Measurements from ENCODE around the gene OR4D1.
A peak's percentile ranks its signal among the peaks of the same experiment; 100 is the strongest.
"Not testable (repeated sequence)": the region's sequence is repeated elsewhere in the genome, so short reads cannot be mapped to it uniquely, and the experiment has no call there.

The OR4D1 gene

DNA sequence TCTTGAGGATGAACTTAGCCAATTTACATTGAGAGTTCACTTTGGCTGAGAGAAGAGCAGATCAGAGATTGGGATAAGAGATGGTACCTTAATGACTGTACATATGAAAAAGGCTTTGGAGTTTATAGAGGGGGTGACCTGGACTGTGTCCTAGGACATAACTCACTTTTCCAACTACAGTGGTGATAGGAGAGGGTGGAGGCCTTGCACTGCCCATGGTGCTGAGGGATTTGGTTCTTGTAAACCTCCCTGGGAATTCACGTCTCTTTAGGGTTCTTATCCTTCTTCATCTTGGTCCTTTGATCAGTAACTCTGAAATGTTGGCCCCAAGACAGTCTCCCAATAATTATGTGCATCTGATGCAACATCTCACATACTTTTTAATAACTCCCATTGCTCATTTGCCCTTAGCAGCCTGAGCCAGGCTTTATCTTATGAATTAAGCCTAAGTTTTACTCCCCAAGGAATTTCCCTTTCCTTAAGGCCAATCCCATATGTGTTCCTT lies at the start of gene OR4D1:
Gene OR4D1, plus strand, starts transcription at position 455 of the 505 bp plus-strand sequence. CDS start 6,770 bp downstream, outside the sequence.
- DNase-seq, result no peak

DNA sequence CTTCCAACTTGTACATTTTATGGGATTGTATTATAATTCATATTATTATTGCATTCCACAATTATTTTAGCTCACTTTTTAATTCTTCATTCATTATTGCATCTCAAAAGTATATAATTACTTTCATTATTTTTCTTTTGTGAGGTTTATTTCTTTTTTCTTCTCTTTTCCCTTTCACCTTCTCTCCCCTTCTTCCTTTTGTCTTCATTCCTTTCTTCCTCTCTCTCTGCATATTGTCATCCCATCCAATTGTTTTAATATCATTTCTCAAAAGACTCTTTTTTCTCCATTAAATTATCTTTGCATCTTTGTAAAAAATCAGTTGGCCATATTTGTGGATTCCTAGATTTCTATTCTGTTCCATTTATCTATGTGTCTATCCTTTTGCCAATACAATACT lies 47.7 kb upstream of the OR4D1 start:
- DNase-seq, result no peak

DNA sequence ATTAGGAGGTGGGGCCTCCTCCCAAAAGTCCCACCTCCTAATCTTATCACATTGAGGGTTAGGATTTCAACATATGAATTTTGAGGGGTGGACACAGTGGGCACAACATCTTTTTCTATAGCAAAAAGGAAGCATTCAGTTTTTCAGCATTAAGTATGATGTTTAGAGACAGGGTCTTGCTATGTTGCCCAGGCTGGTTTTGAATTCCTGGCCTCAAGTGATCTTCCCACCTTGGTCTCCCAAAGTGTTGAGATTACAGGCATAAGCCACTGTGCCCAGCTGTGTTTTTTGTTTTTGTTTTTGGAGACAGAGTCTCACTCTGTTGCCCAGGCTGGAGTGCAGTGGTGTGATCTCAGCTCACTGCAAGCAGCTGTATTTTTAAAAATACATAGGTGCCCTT lies 46.3 kb upstream of the OR4D1 start:
- not testable (repeated sequence) for DNase-seq

DNA sequence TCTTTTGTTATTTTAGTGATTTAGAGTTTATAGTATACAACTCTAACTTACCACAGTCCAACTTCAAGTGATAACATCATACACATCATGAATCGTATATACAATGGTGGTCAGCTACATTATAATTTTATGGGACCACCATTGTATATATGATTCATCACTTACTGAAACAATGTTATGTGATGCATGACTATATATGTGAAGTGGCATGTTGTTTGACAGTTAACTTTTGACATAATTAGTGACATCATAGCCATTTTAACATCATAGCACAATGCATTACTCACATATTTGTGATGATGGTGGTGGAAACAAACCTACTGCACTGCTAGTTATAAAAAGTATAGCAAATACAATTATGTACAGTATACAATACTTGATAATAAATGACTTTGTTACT lies 43.1 kb upstream of the OR4D1 start:
- DNase-seq, result no peak

DNA sequence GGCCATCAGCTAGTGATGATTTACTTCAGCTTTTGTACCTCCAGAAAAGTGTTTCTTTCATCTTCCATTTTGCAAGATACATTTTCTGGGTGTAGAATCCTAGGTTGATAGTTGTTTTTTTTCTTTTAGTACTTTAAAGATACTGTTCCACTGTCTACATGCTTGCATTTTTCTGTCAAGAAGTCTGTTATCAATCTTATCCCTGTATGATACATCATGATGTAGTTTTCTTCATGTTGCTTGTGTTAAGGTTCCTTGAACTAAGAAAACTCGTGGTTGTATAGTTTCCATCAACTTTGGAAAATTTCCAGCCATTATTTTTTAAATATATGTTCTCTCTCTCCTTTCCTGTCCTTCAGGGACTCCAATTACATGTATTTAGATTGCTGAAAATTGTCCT lies 40.9 kb upstream of the OR4D1 start:
- DNase-seq, result no peak

DNA sequence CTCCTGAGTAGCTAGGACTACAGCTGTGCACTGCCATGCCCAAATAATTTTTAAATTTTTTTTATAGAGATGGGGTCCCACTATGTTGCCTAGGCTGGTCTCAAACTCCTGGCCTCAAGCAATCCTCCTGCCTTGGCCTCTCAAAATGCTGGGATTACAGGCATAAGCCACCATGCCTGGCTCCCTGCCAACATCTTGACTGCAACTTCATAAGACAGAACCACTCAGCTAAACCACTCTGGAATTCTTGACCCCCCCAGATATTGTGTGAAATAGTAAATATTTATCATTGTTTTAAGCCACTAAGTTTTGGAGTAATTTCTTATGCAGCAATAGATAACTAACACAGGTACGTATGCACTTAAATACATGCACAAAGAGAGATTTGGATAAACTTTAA lies 39.0 kb upstream of the OR4D1 start:
- no peak for DNase-seq

DNA sequence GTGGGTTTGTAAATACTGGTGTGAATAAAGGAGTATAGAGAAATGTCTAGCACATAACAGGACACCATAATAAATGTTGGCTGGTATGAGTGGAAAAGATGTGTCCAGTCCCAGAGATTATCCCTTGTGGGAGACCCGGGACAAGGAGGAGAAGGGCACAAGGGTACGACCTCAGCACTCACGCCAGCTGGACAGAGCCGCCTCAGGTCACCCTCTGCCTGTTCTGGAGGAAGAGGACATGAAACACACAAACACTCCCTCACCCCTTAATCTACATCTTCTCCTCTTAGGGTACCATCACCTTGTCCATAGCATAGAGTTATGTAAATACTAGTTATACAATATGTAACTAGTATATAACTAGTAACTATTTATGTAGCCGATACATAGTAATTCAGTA lies 38.2 kb upstream of the OR4D1 start:
- DNase-seq, result no peak

DNA sequence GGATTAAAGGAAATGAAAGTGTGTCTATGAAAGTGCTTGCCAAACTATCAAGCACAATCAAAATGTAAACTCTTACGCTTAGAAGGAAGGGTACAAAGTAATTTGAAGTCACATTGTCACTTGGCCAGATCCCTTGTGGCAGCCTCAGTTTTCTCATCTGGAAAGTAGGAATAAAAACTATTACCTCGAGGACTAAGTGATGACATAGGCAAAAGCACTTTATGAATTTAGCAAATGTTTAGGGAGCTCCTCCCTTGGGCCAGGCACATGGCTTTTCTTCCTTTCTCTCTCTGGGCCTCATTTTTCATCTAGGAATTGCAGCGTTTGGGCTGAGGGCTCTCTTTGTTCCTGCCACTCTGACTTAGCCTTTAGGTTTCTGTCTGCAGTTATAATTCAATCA lies 36.5 kb upstream of the OR4D1 start:
- DNase-seq, result no peak

DNA sequence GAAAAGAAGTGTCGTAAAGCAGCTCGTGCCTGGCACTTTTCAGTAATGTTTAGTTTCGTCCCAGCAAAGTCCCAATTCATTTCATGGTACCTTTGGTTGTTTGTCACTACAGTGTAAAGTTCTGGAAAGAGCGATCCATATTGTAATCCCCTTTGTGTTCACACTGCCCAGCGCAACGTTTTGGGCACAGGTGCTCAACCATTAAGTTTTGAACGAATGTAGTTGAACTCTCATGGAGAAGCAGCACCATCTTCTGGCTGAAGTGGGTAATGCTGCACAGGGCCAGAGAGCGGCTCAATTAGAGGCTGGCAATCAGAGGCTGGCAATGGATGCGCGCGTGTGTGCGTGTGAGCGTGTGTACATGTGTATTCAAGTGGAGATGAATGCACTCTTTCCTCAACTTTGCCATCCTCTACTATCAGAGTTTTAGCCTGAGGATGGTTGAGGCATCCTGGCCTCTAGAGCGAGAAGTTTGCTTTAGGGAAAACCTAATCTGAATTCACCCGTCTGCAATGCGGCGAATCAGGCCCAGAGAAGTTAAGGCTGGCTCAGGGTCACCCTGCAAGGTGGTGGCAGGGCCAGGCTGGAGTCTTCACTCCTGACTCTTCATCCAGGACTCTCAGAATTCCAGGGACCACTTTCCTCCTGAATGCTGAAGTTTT lies 35.1 kb upstream of the OR4D1 start:
- peak; percentile 58 to 87 (median 68) for DNase-seq

DNA sequence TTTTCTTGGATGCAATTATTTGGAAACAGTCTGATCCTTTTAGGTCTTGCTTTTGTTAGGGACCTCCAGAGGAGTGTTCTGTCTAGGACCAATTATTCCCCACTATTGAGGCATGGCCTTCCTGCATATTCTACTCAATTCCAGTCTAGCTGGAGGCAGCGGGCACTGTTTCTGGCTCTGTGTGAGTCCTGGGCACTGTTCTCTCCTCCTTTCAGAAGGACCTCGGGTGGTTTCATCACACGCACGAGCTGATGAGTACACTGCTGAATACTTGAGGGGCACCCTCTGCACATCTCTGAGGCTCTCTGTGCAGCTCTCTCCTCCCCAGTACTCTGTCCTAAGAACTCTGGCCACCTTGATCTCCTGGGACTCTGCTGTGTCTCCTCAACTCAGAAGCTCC lies 34.2 kb upstream of the OR4D1 start:
- no peak for DNase-seq

DNA sequence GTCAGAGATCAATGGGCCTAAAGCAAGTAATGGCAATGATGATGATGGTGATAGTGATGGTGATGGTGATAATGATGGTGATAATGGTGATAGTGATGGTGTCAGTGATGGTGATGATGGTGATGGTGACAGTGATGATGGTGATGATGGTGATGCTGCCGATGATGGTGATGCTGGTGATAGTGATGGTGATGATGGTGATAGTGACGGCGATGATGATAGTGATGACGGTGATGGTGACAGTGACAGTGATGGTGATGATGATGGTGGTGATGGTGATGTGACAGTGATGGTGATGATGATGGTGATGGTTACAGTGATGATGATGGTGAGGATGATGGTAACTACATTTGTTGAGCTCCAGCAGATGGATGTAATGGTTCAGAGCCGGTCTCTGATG lies 30.8 kb upstream of the OR4D1 start:
- DNase-seq, result no peak

DNA sequence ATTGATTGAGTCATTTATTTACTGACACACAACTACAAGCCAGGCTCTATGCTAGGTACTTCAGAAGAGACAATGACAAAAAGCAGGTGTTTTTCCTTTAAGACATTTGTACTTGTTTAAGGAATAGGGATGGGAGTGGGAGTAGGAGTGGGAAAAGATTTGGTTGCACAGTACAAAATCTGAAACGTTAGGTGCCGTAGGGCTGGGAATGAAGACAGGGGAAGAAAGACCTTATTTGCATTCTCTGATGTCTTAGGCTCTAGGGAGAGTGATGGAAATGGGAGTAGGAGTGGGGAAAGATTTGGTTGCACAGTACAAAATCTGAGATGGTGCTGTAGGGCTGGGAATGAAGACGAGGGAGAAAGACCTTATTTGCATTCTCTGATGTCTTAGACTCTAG lies 28.7 kb upstream of the OR4D1 start:
- DNase-seq, result no peak

DNA sequence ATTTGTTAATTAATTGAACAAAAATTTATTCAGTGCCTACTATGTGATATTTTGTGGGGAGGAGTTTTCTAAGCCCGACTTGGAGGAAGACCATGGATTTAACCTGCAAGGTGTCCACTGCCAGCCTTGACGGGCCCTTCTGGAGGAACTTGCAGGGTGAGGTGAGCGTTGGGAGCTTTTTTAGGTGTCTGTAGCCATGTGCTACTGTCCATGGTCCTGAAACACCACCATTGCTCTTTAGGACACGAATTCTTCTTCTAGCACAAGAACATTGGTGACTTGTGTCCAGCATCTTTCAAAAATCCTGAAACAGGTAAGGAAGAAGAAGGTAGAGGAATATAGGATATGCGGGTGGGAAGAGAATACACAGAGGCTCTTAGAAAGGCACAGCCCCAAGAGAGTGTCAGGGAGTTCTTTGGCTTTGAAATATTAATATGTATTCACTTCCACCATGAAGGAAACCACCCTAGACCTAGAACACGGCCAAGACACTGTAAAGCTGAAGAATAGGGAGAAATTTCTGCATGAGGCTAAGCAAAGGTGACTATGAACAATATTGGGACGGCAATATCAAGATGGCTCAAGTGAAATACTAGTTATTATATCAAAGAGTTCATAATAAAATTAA lies 27.9 kb upstream of the OR4D1 start:
- DNase-seq, result peak in 3 of 4 experiments; percentile 2 to 9 (median 7)

DNA sequence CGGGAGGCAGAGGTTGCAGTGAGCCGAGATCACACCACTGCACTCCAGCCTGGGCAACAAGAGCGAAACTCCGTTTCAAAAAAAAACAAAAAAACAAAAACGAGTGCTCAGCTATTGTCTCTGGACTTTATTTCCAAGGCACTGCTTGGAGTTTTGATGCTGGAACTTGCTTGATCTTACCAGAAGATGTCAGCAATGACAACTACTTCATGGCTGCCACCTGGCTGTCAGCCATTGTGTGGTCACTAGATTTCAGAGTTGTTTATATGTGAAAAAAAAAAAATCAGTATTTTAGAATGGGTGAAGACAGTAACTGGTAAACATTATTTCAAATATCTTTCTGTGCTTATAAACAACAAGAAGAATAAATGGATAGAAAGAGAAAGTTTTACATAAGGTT lies 26.3 kb upstream of the OR4D1 start:
- no peak for DNase-seq

DNA sequence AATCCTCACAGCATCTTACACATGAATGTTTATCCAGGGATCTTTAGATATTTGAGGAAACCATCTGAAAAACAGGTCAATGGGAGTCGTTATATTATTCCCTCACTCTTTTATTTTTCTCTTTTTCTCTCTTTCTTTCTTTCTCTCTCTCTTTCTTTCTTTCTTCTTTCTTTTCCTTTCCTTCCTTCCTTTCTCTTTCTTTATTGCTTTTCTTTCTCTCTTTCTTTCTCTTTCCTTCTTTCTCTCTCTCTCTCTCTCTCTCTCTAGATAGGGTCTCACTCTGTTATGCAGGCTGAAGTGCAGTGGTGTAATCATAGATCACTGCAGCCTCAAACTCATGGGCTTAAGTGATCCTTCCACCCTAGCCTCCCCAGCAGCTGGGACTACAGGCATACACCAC lies 20.3 kb upstream of the OR4D1 start:
- DNase-seq, result no peak

DNA sequence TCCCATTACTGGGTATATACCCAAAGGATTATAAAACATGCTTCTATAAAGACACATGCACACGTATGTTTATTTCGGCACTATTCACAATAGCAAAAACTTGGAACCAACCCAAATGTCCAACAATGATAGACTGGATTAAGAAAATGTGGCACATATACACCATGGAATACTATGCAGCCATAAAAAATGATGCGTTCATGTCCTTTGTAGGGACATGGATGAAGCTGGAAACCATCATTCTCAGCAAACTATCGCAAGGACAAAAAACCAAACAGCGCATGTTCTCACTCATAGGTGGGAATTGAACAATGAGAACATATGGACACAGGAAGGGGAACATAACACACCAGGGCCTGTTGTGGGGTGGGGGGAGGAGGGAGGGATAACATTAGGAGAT lies 15.5 kb upstream of the OR4D1 start:
- DNase-seq, result not testable (repeated sequence)

DNA sequence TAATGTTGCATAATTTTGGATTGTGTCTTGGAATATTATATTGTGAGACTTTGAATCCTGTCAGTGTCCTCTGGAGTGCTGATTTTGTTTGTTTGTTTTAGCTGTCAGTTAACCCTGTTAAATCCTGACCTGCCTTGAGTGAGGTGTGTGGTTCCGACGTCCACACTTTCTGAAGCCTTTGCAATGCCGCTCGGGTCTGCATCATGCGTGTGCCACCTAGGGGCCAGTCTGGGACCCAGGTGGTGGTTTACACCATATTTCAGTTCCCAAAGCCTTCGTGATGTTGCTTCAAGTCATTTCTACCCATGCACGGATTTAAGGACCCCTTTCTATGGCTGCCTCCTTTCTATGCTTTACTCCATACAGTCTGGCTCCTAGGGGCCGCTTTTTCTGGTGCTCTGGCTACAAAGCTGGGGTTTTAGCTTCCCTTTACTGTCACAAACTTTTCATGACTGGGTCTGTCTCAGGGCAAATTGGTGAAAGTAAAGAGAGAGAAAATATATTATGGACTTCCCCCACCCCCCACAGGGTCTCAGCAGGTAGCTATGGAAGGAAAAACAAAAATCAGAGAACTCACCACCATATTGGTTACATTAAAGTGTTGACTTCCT lies 11.4 kb upstream of the OR4D1 start:
- DNase-seq, result no peak

DNA sequence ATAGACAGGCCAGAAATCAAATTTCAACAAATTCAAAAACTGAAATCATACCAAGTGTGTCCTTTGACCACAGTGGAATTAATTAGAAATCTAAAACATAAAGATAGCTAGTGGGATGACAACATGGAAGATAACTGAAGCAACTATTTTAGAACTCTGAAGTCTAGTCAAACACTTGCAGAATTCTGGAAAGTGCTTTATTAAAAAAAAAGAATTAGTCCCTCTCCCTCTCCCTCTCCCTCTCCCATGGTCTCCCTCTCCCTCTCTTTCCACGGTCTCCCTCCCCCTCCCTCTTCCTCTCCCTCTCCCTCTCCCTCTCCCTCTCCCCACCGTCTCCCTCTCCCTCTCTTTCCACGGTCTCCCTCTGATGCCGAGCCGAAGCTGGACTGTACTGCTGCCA lies 6.7 kb upstream of the OR4D1 start:
- no peak for DNase-seq

DNA sequence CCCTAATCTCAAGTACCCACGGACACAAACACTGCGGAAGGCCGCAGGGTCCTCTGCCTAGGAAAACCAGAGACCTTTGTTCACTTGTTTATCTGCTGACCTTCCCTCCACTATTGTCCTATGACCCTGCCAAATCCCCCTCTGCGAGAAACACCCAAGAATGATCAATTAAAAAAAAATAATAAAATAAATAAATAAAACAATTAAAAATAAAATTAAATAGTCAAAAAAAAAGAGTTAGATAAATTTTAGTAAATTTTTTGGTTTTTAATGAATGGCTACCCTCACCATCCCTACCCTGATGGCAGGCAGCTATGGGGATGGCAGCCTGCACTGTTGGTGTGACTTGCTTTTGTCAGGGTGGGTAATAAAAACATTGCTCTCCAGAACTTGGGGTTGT lies 4.8 kb upstream of the OR4D1 start:
- DNase-seq, result not testable (repeated sequence)

DNA sequence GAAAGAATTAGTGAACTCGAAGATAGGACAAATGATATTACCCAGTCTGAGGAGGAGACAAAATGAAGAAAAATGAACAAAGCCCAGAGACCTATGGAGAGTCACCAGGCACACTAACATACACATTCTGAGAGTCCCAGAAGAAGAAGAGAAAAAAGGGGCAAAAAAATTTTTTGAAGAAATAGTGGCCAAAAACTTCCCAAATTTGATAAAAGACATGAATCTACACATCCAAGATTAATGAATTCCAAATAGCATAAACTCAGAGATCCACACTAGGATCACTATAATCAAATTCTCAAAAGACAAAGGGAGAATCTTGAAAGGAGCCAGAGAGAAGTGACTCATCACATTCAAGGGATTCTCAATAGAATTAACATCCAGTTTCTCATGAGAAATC lies 3.4 kb upstream of the OR4D1 start:
- no peak for DNase-seq

DNA sequence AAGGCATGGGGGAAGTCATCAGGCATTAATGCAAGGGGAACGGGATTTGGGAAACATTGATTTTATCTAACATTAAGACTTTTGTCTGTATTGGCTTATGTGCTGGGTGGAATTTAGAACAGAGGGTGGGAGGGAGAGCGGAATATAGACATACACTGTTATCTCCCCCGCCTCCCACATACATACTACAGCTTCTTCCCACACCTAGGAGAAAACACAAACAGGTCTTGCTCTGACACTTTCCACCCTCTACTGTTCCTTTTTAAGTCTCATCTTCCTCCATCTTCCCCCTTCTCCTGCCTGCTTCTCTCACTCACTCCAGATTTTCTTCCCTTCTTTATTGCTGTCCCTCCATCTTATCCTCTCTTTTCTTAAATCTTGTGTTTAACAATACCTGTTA lies 425 bp downstream of the OR4D1 start:
- DNase-seq, result no peak

DNA sequence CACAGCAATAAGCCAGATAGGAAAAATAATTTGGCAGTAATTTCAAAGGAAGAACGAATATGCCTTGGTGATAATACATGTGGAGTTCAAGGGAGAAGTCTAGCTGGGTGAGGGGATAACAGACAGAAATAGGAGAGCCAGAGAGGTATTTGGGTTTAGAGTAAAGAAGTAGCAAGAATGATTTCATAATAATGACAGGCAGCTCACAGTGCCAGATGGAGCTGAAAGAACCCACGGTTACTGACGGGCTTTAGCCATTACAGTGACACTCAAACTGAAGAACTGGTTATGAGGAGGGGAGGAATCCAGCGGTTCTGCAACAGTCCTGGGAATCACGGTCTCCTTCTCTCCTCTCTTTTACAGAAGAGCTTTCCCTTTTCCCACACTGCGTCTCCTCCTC lies 2.2 kb downstream of the OR4D1 start:
- no peak for DNase-seq

DNA sequence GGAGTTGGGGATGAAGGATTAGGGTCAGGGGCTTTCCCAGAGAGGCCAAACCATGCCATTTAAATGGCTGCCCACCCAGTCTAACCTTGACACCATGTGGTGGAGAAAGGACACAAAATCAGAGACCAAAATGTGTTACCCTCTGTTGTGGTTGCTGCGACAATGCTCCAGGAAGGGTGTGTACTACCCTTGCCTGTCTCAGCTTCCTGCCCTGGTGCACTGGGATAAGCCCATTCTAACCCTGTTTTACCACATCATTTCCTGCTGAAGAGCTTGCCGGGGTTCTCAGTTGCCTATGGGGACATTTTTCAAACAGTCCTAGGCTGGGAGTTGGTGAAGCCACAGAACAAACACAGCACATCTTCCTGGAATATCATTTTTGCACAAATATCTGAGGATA lies 4.9 kb downstream of the OR4D1 start:
- DNase-seq, result peak in 1 of 4 experiments; percentile 7

DNA sequence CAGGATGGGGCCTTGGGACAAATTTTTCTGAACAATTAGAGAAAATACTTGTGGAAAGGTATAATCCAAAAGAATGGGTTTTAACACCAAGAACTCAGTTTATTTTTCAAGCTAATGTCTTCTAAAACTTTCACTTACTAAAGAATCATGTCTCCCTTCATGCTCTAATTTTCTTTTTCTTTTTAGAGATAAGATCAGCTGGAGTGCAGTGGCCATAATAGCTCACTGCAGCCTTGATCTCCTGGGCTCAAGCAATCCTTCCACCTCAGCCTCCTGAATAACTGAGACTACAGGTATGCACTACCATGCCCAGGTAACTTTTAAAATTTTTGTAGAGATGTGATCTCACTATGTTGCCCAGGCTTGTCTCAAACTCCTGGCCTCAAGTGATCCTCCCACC lies 5.5 kb downstream of the OR4D1 start:
- no peak for DNase-seq

Measured in activated CD4-positive, CD25-positive, alpha-beta regulatory T cell (primary cell).